HG03196 (cell line): ENCODE measurements around the gene UGP2.
A peak's percentile ranks its signal among the peaks of the same experiment; 100 is the strongest.

Experiments
- ATAC-seq: cut with Tn5 transposase; IDR thresholded peaks from one replicate; pipeline ENCODE4 v1.9.1; 2021; ENCODE audit not compliant: unreplicated experiment

UGP2 gene

GRCh38 chr2:63863707-63864106 lies 22.0 kb downstream of the UGP2 start:
- no peak for ATAC-seq

- ATAC-seq = no peak
Measured at GRCh38 chr2:63865159-63865799, 23.6 kb downstream of the UGP2 start.

GRCh38 chr2:63866009-63866709 lies 24.5 kb downstream of the UGP2 start:
- ATAC-seq = no peak

GRCh38 chr2:63870679-63871078 lies 29.0 kb downstream of the UGP2 start:
- no peak for ATAC-seq

- no peak for ATAC-seq
Measured at GRCh38 chr2:63871864-63872263, 30.2 kb downstream of the UGP2 start.

- ATAC-seq = no peak
Measured at GRCh38 chr2:63872571-63873328, 31.1 kb downstream of the UGP2 start.

- no peak for ATAC-seq
Measured at GRCh38 chr2:63874204-63875130, 32.8 kb downstream of the UGP2 start.

GRCh38 chr2:63875131-63875527 lies 33.4 kb downstream of the UGP2 start:
- no peak for ATAC-seq

- ATAC-seq = no peak
Measured at GRCh38 chr2:63875559-63876245, 34.0 kb downstream of the UGP2 start.

GRCh38 chr2:63876311-63876710 lies 34.6 kb downstream of the UGP2 start:
- no peak for ATAC-seq

GRCh38 chr2:63878486-63878885 lies 36.8 kb downstream of the UGP2 start:
- ATAC-seq = no peak

- no peak for ATAC-seq
Measured at GRCh38 chr2:63879876-63880433, 38.3 kb downstream of the UGP2 start.

- ATAC-seq = no peak
Measured at GRCh38 chr2:63880625-63881024, 38.9 kb downstream of the UGP2 start.

- ATAC-seq = no peak
Measured at GRCh38 chr2:63881205-63881604, 39.5 kb downstream of the UGP2 start.

GRCh38 chr2:63882395-63883105 lies 40.9 kb downstream of the UGP2 start:
- ATAC-seq = no peak

GRCh38 chr2:63886445-63886844 lies 44.7 kb downstream of the UGP2 start:
- no peak for ATAC-seq

- no peak for ATAC-seq
Measured at GRCh38 chr2:63888053-63888452, 46.4 kb downstream of the UGP2 start.

- peak; percentile 72 for ATAC-seq
Measured at GRCh38 chr2:63888490-63889402, 47.0 kb downstream of the UGP2 start.
